Stimulated activated CD8-positive, alpha-beta memory T cell treated with anti-CD3 and anti-CD28 coated beads, Interleukin-2, amount 100 ng/mL, for 48 hours (primary cell): ENCODE data around the gene CACNA1C.
A peak's percentile ranks its signal among the peaks of the same experiment; 100 is the strongest.

Experiments used
- DNase-seq, 2 donors: peaks; one replicate each; pipeline ENCODE4 v3.0.0-alpha.2; 2020; ENCODE audit warnings: low read depth in 2 of 2

The CACNA1C gene

DNA sequence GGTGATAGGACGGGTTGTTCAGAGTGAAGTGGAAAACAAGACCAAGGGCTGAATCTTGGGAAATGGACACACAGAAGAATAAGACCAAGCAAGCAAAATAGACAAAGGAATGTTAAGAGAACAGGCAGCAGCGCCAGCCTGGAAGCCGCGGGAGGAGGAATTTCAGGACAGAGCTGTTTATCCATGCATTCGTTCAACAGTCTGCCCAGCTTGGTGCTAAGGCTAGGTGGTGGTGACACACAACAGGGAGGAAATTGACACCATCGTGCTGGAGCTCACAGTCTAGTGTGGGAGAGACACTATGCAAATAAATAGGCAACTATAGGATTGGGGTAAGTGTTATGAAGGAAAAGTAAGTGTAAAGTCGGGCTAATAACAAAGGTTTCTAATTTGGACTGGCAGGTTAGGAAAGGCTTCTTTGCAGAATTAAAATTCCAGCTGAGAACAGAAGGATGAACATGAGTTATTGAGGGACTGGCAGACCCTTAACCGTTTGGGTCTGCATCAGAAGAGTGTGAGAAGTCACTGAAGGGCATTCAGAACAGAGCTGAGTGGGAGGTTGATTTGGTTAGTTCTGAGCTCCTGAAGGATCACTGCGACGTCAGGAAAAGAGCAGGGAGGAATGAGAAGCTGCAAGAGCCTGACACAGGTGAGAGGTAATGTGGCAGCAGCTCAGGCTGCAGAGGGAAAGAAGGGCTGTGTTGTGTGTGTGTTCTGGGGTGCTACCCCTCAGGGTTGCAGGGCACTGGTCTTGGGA is 499.4 kb downstream of the CACNA1C start:
- DNase-seq = no peak

- DNase-seq = no peak
Observed at GRCh38 chr12:2553388-2554126, 500.8 kb downstream of the CACNA1C start.

- DNase-seq = no peak
Observed at GRCh38 chr12:2555487-2556082, 502.8 kb downstream of the CACNA1C start.

DNA sequence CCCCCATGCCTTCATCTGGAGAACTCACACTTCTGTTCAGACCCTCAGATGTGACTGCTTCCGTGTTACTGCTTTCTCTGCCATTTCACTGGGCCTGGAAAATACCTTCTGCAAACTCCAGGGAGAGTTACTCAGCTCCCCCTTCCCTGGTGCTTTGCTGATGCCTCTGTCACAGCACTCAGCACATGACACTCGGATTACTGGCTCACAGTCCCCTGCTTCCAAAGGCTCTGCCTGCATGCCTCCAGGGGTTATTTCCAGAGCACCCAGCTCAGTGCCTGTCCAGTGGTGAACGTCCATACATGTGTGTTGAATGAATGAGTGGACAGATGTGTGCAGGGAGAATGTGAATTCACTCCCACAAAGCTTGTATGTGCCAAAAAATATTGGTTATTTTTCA is 504.8 kb downstream of the CACNA1C start:
- no peak for DNase-seq

GRCh38 chr12:2559931-2560330 is 507.1 kb downstream of the CACNA1C start:
- DNase-seq = no peak

- no peak for DNase-seq
Observed at GRCh38 chr12:2560356-2560755, 507.6 kb downstream of the CACNA1C start.

- no peak for DNase-seq
Observed at GRCh38 chr12:2561367-2561766, 508.6 kb downstream of the CACNA1C start.

DNA sequence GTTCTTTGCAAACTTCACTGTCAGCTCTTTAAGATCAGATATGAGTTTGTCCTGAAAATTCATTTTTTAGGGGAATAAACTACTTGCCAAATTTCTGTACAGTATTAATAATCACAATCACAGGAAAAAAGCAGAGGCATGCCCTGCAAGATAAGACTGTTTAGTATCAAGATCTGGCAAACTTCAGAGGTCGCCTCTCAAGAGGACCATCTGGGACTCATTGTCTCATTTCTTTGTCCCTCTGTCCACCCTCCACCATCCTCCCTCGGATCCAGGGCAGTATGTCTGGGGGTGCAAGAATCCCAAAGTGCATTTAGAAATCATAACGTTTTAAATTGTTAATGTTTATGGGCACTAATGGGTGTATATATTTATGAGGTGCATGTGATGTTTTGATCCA is 509.6 kb downstream of the CACNA1C start:
- no peak for DNase-seq

DNA sequence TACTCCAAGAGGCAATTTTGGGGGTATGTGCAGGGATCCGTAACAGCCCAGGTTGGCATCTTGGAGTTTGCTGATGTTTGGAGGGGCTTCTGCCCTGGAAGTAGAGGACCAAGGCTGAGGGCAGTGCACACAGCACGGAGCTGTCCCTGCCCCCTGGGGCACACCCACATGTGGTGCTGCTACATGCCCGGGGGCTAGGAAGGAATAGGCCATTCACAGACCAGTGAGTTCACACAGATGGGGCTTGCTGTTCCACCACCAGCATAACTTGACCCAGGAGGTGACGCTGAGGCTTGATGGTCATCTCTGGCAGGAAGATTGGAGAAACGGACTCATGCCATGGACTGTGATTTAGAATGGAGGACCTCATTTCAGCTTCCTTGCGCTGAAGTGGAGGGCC is 510.9 kb downstream of the CACNA1C start:
- DNase-seq = no peak

GRCh38 chr12:2566161-2566560 is 513.4 kb downstream of the CACNA1C start:
- no peak for DNase-seq

DNA sequence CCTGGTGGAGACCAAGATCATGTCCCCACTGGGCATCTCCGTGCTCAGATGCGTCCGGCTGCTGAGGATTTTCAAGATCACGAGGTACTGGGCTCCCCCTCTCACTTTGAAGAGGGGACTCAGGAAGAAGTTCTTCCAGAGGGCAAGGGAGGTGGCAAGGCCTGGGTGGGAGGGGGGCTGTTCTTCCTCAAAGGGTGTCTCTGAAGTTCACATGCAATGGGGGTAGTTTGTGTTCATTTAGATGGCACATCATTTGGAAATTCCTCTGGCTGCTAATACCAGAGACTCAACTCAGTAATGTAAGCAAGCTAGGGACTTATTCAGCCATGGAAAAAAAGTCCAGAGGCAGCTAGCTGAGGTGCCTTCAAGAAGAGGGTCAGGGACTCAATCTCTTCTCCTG is 514.9 kb downstream of the CACNA1C start:
- no peak for DNase-seq

GRCh38 chr12:2570562-2570961 is 517.8 kb downstream of the CACNA1C start:
- DNase-seq = no peak

DNA sequence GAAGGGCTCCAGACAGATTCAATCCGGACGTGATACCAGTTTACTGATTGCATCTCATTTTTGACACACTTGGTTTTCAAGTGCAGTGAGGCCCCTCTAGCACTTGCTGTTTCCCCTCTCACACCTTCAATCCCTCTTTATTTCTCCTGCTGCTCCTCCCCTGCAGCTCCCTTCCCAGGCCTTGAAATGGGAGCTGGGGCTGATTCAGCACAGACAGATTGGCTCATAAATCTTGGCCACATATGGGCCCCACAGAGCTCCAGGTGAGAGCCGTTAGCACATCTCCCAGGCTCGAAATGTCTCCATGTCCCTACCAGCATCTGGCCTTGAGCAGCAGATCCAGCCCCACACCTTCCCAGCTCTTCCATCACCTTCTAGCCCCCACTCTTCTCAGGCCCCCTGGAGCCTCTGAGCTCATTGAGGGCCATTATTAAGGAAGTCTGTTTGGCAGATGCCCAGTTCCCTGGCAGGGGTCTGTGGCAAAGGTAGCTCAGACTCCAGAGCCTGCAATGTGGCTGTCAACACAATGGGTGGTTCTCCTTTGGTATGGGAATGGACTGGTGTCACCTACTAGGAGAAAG is 521.7 kb downstream of the CACNA1C start:
- no peak for DNase-seq

DNA sequence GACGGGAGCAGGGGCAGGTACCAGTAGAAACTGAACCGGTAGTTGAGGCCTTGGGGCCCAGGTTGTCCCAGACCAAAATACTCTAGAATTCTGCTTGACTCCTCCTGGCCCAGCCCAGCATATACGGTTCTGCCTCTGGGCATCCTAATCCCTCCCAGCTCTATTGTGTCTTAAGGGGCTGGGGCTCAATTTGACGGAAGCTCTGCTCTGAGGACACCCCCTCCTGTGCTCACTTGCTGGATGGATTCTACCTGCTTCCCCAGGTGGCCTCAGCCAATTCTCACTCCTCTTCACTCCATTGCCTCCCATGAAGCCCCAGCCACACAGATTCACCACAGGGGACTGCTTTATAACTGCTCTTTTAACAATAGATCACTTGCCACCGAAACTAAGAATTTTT is 522.5 kb downstream of the CACNA1C start:
- no peak for DNase-seq

- DNase-seq = no peak
Observed at GRCh38 chr12:2578211-2578610, 525.4 kb downstream of the CACNA1C start.

DNA sequence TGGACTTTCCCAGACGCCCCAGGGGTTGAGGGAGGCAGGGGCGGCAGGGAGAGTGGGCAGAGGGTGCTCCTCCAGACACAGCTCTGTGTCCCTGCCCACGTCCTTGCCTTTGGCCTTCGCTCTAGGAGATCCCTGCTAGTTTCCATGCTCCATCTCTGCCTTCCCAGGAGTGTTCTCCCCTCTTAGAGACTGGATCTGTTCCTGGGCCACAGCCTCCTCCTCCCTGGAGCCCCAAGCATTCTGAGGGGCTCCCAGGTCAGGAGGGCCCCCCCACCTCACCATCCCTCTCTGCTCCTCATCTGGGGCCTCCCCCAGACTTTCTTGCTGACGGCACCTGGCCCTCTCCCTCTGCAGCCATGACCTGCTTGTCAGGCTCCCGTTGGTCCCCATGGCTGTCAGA is 526.0 kb downstream of the CACNA1C start:
- no peak for DNase-seq

- no peak for DNase-seq
Observed at GRCh38 chr12:2580821-2581220, 528.0 kb downstream of the CACNA1C start.

GRCh38 chr12:2581293-2582045 is 528.7 kb downstream of the CACNA1C start:
- DNase-seq = no peak

- no peak for DNase-seq
Observed at GRCh38 chr12:2582631-2583030, 529.8 kb downstream of the CACNA1C start.

DNA sequence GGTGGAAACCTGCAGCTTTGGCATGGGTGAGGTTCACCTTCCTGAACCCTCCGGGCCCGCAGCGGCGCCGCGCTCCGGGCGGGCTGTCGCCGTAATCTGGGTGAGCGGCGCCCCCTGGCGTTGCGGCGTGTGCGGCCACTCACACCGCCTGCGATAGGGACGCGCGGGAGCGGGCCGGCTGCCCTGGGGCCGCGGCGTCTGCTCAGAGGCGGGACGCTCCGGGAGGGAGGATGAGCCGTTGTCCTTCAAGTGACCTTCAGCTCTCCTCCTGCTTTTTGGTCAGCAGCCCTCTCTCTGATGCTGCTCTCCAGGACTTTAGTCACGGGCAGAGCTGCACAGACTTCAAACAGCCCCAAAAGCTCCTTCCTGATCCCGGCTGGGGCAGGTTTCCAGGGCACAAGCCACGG is 530.3 kb downstream of the CACNA1C start:
- DNase-seq = peak; percentile 50 to 61

GRCh38 chr12:2583642-2584401 is 531.0 kb downstream of the CACNA1C start:
- DNase-seq = no peak
